GM06990 (cell line): ENCODE results near the gene IFI44.

Experiments
- DNase-seq: peaks from one replicate; pipeline ENCODE4 v3.0.0-alpha.2; 2011; ENCODE audit not compliant: insufficient read length; ENCODE audit errors: extremely low read depth
- H3K27me3 ChIP-seq: replicated peaks from 2 replicates; pipeline ENCODE4 v1.6.0; 2011; ENCODE audit warnings: low read length; ENCODE audit not compliant: control insufficient read depth, insufficient read depth
- H3K36me3 ChIP-seq: 2 replicates; pipeline ENCODE4 v1.5.1; 2011; ENCODE audit warnings: low read length; ENCODE audit not compliant: control insufficient read depth, insufficient read depth
- H3K4me3 ChIP-seq: replicated peaks from 2 replicates; pipeline ENCODE4 v1.5.1; 2011; ENCODE audit warnings: low read depth, mild to moderate bottlenecking, control low read depth, low read length
- TF ChIP-seq, protein P1 (sequence below): IDR thresholded peaks from 2 replicates; pipeline ENCODE4 v1.5.1; 2011; ENCODE audit warnings: low read length, control low read depth, mild to moderate bottlenecking, inconsistent platforms; ENCODE audit not compliant: insufficient read depth, poor library complexity, severe bottlenecking

Gene IFI44

DNA sequence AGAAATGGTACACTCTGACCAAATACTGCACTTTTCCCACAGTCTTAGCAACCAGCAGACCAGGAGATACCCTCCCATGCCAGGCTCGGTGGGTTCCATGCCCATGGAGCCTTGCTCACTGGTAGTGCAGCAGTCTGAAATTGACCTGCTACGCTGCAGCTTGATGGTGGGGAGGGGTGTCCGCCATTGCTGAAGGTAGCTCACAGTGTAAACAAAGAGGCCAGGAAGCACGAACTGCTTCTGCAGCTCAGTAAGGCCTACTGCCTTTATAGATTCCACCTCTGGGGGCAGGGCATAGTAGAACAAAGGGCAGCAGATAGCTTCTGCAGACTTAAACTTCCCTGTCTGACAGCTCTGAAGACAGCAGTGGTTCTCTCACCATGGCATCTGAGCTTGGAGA lies 41.7 kb upstream of the IFI44 start:
- TF ChIP-seq, protein P1, sequence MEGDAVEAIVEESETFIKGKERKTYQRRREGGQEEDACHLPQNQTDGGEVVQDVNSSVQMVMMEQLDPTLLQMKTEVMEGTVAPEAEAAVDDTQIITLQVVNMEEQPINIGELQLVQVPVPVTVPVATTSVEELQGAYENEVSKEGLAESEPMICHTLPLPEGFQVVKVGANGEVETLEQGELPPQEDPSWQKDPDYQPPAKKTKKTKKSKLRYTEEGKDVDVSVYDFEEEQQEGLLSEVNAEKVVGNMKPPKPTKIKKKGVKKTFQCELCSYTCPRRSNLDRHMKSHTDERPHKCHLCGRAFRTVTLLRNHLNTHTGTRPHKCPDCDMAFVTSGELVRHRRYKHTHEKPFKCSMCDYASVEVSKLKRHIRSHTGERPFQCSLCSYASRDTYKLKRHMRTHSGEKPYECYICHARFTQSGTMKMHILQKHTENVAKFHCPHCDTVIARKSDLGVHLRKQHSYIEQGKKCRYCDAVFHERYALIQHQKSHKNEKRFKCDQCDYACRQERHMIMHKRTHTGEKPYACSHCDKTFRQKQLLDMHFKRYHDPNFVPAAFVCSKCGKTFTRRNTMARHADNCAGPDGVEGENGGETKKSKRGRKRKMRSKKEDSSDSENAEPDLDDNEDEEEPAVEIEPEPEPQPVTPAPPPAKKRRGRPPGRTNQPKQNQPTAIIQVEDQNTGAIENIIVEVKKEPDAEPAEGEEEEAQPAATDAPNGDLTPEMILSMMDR, result no peak
- Histone ChIP-seq H3K27me3 (no peaks in the 10 kb centered on the region), H3K36me3 (no peaks in the 10 kb centered on the region), H3K4me3 (no peak overlapping the region)
- DNase-seq, result no peak

DNA sequence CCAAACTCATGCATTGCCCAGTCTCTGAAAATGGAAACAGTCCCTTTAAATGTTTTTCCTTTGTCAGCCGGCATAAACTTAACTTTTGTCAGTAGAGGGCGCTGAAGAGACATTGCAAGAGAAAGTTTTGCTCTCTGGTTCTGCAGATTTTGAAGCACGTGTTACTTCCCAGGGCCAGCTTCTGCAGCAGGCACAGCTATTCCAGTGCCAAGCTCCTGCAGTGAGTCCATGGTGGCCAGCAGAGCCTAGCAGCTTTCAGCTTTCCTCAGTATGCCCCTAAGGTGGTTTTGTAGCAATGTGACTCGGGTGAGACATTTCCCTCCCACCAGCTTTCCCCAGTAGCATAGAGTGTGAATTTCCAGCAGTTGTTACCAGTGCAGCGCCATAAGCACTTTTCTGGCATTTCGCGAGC lies 32.0 kb upstream of the IFI44 start:
- Histone ChIP-seq H3K4me3 (no peak overlapping the region), H3K36me3 (no peaks in the 10 kb centered on the region; the same call in 1 of the 2 replicates), H3K27me3 (no peaks in the 10 kb centered on the region)
- TF ChIP-seq, protein P1, result peak; percentile 82
- DNase-seq, result peak; percentile 55

DNA sequence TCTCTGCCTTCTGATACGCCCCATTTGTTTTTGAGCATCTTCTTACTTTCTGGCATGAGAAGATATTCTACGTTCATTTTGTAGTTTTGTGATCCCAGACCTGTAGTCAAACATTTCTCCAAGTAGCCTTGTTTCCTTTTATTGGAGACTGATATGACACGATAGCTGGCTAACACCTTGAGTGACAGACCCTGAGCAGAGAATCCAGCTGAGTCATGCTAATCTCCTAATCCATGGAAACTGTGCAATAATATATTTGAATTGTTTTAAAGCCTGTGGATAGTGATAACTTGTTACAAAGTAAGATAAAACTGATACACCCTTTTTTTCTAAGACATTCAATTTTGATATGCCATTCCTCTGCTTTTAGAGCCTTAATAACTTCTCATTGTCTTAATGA lies 30.6 kb upstream of the IFI44 start:
- Histone ChIP-seq H3K4me3 (no peak overlapping the region), H3K27me3 (no peaks in the 10 kb centered on the region), H3K36me3 (no peaks in the 10 kb centered on the region; the same call in none of the 2 replicates)
- TF ChIP-seq, protein P1, result no peak
- no peak for DNase-seq

DNA sequence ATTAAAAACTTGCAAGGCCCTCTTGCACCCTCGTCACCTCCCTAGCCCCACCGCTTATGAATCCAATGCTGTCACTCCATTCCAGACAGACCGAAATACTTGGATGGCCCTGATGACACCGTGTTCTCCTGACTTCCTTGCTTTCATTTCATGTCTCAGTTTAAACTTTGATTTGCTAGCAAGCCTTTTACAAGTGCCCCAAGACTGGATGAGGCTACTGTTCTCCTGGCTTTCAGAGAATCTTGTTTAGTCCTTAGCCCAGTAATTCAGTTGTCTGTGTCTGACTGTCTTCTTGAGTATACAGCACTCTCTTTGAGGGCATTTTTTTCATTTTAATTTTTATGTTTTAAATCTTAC lies 30.2 kb upstream of the IFI44 start:
- no peak for DNase-seq
- H3K4me3 ChIP-seq, result no peak overlapping the region; the same call in 1 of the 2 replicates
- H3K27me3 ChIP-seq, result no peaks in the 10 kb centered on the region
- TF ChIP-seq, protein P1, result no peak
- no peaks in the 10 kb centered on the region; the same call in none of the 2 replicates for H3K36me3 ChIP-seq

DNA sequence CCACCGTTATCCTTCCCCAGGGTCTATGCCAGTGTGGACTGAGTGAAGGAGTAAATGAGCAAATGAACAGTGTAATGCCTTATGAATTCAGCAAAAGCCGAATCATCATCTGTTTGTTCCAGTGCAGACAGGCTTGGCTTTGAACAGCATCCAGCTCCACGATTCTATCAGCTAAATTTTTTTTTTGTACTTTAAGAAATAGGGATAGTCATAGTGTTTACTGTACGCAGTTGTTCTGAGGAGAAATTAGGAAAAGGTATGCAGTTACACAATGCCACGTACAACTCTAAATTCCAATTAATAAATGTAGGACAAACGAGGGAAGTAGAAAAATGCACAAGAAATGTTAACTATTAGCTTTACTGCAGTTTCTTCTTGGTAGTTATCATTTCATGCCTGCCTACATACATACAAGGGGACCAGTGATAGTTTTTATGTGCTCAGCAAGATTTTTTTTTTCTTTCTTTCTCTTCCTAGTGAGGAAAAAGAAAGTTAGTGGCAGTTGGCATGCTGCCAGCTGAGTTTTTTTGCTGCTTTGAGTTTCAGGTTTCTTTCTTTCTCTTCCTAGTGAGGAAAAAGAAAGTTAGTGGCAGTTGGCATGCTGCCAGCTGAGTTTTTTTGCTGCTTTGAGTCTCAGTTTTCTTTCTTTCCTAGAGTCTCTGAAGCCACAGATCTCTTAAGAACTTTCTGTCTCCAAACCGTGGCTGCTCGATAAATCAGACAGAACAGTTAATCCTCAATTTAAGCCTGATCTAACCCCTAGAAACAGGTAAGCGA lies 29.6 kb upstream of the IFI44 start, which contains the start of gene IFI44L:
IFI44L (plus strand) TSS at position 646 of the 777 bp plus-strand sequence. CDS start 7,468 bp downstream, outside the sequence.
- TF ChIP-seq, protein P1, result no peak
- DNase-seq, result peak; percentile 77
- Histone ChIP-seq H3K36me3 (no peaks in the 10 kb centered on the region; the same call in none of the 2 replicates), H3K4me3 (peak within 1 kb of the TSS; percentile 86), H3K27me3 (no peaks in the 10 kb centered on the region)
